Fibroblast of lung (primary cell): Measurements from ENCODE around the gene MAP2K5. TPM values are rescaled to one million over a fixed set of nuclear protein-coding genes. Genes with fewer than 3 reads are reported as not detected.
"Not testable (repeated sequence)": the region's sequence is repeated elsewhere in the genome, so short reads cannot be mapped to it uniquely, and the experiment has no call there.

Experiments used
- DNase-seq, 2 donors: peaks; one replicate each; pipeline versions ENCODE4 v3.0.0 to v3.0.0-alpha.2; 2010; ENCODE audit warnings: low read depth in 2 of 2
- H2AFZ ChIP-seq: 2 replicates; pipeline ENCODE4 v1.5.1; 2012; ENCODE audit warnings: low read length, control low read depth, inconsistent platforms
- H3K27ac ChIP-seq: 2 replicates; pipeline ENCODE4 v1.5.1; 2011; ENCODE audit warnings: low read length, control low read depth; ENCODE audit not compliant: insufficient read depth
- H3K27me3 ChIP-seq: 2 replicates; pipeline ENCODE4 v1.5.1; 2011; ENCODE audit warnings: mild to moderate bottlenecking, low read length; ENCODE audit not compliant: control insufficient read depth, insufficient read depth
- H3K36me3 ChIP-seq: 2 replicates; pipeline ENCODE4 v1.5.1; 2011; ENCODE audit warnings: low read length; ENCODE audit not compliant: control insufficient read depth, insufficient read depth
- H3K4me1 ChIP-seq: 2 replicates; pipeline ENCODE4 v1.5.1; 2011; ENCODE audit warnings: low read length; ENCODE audit not compliant: control insufficient read depth, insufficient read depth; ENCODE audit errors: extremely low read depth
- H3K4me2 ChIP-seq: 2 replicates; pipeline ENCODE4 v1.5.1; 2011; ENCODE audit warnings: low read length, control low read depth; ENCODE audit not compliant: insufficient read depth; ENCODE audit errors: extremely low read depth
- H3K4me3 ChIP-seq, 4 experiments: fragments of 200-600 bp in 1 of 4; sonication (generic) in 1 of 4; replicated peaks in 1 of 4; 2 replicates each; pipeline ENCODE4 v1.5.1; 2011 to 2016; ENCODE audit warnings: low read length in 4 of 4, low read depth in 3 of 4, mild to moderate bottlenecking in 3 of 4, control low read depth in 2 of 4, inconsistent platforms in 1 of 4, mixed read lengths in 1 of 4; ENCODE audit not compliant: insufficient read depth in 1 of 4; ENCODE audit errors: control extremely low read depth in 1 of 4
- H3K79me2 ChIP-seq: 2 replicates; pipeline ENCODE4 v1.5.1; 2012; ENCODE audit warnings: mild to moderate bottlenecking, low read length, inconsistent platforms; ENCODE audit not compliant: control insufficient read depth, insufficient read depth
- H3K9ac ChIP-seq: 2 replicates; pipeline ENCODE4 v1.5.1; 2011; ENCODE audit warnings: mild to moderate bottlenecking, low read length, control low read depth; ENCODE audit not compliant: insufficient read depth
- H3K9me3 ChIP-seq: 2 replicates; pipeline ENCODE4 v1.5.1; 2012; ENCODE audit warnings: low read depth, low read length; ENCODE audit not compliant: control insufficient read depth, insufficient read depth
- H4K20me1 ChIP-seq: 2 replicates; pipeline ENCODE4 v1.5.1; 2011; ENCODE audit warnings: low read length; ENCODE audit not compliant: control insufficient read depth, insufficient read depth; ENCODE audit errors: extremely low read depth
- CTCF ChIP-seq, 2 donors: IDR thresholded peaks in 1 of 2; conservative IDR thresholded peaks in 1 of 2; 1 replicate in 1 of 2; 2 replicates in 1 of 2; pipeline ENCODE4 v1.5.1; 2011 to 2012; ENCODE audit warnings: low read length in 2 of 2, control low read depth in 1 of 2, inconsistent platforms in 1 of 2, low read depth in 1 of 2, mild to moderate bottlenecking in 1 of 2
- EZH2 ChIP-seq: IDR thresholded peaks from 2 replicates; pipeline ENCODE4 v1.5.1; 2012; ENCODE audit warnings: low read length, control low read depth, mild to moderate bottlenecking; ENCODE audit errors: missing control alignments
- polyA plus RNA-seq, 2 donors: library from polyadenylated mRNA; depleted of rRNA in 1 of 2; stranded (reverse) in 1 of 2; unstranded in 1 of 2; fragments of >200 nt; gene quantifications; 2 replicates each; pipeline ENCODE4 v1.2.1, GENCODE V29; 2011 to 2012; ENCODE audit warnings: missing spikeins in 1 of 2
- total RNA-seq: library from RNA; depleted of rRNA; stranded (reverse); fragments of >200 nt; gene quantifications from 2 replicates; pipeline ENCODE4 v1.2.1, GENCODE V29; 2014

The MAP2K5 gene
- total and polyA plus RNA-seq, 2 donors (not counting 1 experiment from before 2014, with no cell fraction given), result 5.7 to 10.2 TPM

GRCh38 chr15:67611370-67612369 is 69.2 kb downstream of the MAP2K5 start:
- peak in 1 of 2 donors; percentile 76 for DNase-seq

GRCh38 chr15:67613211-67613610 is 70.7 kb downstream of the MAP2K5 start:
- H3K9ac ChIP-seq, result no peak overlapping the region
- no peaks in the 10 kb centered on the region for H3K79me2 ChIP-seq
- no peak overlapping the region for H3K4me2 ChIP-seq
- no peaks in the 10 kb centered on the region for H3K36me3 ChIP-seq
- no peaks in the 10 kb centered on the region for H3K27me3 ChIP-seq
- no peaks in the 10 kb centered on the region for H4K20me1 ChIP-seq
- TF ChIP-seq CTCF (conservative IDR thresholded peaks at IDR 0.05 in 1 of 2, IDR thresholded peaks at IDR 0.05 in 1 of 2; ENCODE audit: low read depth in 1 of 2, low read length in 2 of 2) (no peak), EZH2 (no peak)
- no peak overlapping the region for H2AFZ ChIP-seq
- H3K27ac ChIP-seq, result no peak overlapping the region
- H3K4me3 ChIP-seq, result no peak overlapping the region
- no peaks in the 10 kb centered on the region for H3K9me3 ChIP-seq
- no peaks in the 10 kb centered on the region for H3K4me1 ChIP-seq
- no peak for DNase-seq

More at GRCh38 chr15:67611370-67612369, 69.2 kb downstream of the MAP2K5 start:
- no peak overlapping the region for H3K4me2 ChIP-seq
- H3K4me1 ChIP-seq, result no peaks in the 10 kb centered on the region
- H3K79me2 ChIP-seq, result no peaks in the 10 kb centered on the region
- no peaks in the 10 kb centered on the region for H3K9me3 ChIP-seq
- no peaks in the 10 kb centered on the region for H4K20me1 ChIP-seq
- H3K9ac ChIP-seq, result no peak overlapping the region
- no peak overlapping the region for H3K4me3 ChIP-seq
- H3K36me3 ChIP-seq, result no peaks in the 10 kb centered on the region
- H3K27me3 ChIP-seq, result no peaks in the 10 kb centered on the region
- no peak overlapping the region for H3K27ac ChIP-seq
- TF ChIP-seq EZH2, result no peak
- no peak for TF ChIP-seq CTCF (conservative IDR thresholded peaks at IDR 0.05 in 1 of 2, IDR thresholded peaks at IDR 0.05 in 1 of 2; ENCODE audit: low read depth in 1 of 2, low read length in 2 of 2)
- no peak overlapping the region for H2AFZ ChIP-seq

- Histone ChIP-seq H3K9me3 (no peaks in the 10 kb centered on the region), H3K9ac (no peak overlapping the region), H3K27me3 (no peaks in the 10 kb centered on the region), H3K4me3 (no peak overlapping the region), H3K4me1 (no peaks in the 10 kb centered on the region), H3K79me2 (no peaks in the 10 kb centered on the region), H3K27ac (no peak overlapping the region), H3K4me2 (no peak overlapping the region), H4K20me1 (no peaks in the 10 kb centered on the region), H2AFZ (no peak overlapping the region), H3K36me3 (no peaks in the 10 kb centered on the region)
- TF ChIP-seq EZH2, result no peak
- no peak for TF ChIP-seq CTCF (conservative IDR thresholded peaks at IDR 0.05 in 1 of 2, IDR thresholded peaks at IDR 0.05 in 1 of 2; ENCODE audit: low read depth in 1 of 2, low read length in 2 of 2)
- DNase-seq, result no peak
Measured at GRCh38 chr15:67613708-67614107, 71.2 kb downstream of the MAP2K5 start.

GRCh38 chr15:67615131-67615534 is 72.6 kb downstream of the MAP2K5 start:
- not testable (repeated sequence) for H4K20me1 ChIP-seq, H3K9me3 ChIP-seq, H3K36me3 ChIP-seq, H2AFZ ChIP-seq, H3K9ac ChIP-seq, H3K4me2 ChIP-seq, H3K4me1 ChIP-seq, H3K79me2 ChIP-seq, H3K27ac ChIP-seq, H3K4me3 ChIP-seq, H3K27me3 ChIP-seq
- peak in 1 of 2 donors; percentile 2 for DNase-seq
